ENCODE results near the gene CERS2. TPM values are rescaled to one million over a fixed set of nuclear protein-coding genes. Genes with fewer than 3 reads are reported as not detected.
A peak's percentile ranks its signal among the peaks of the same experiment; 100 is the strongest.

CERS2 gene
- total RNA-seq (100 to 1,000 TPM; 140 to 141 TPM), polyA plus RNA-seq (100 to 1,000 TPM; 106 to 133 TPM)
- long read RNA-seq, donor 1, transcript CERS2-205 (11 exons, 2,505 nt) = major isoform, 204 of 258 reads
- long read RNA-seq, donor 1, transcript CERS2-201 (11 exons, 2,544 nt) = minor isoform, 11 of 258 reads
- long read RNA-seq, donor 1, partial matches to known transcripts = 22 of 258 reads
- long read RNA-seq, donor 1, other reads (novel, unspliced or antisense) = 20 of 258 reads
- long read RNA-seq, donor 2, transcript CERS2-205 (11 exons, 2,505 nt) = major isoform, 74 of 98 reads
- long read RNA-seq, donor 2, partial matches to known transcripts = 6 of 98 reads
- long read RNA-seq, donor 2, other reads (novel, unspliced or antisense) = 15 of 98 reads

GRCh38 chr1:150974580-150975478 is at the start of gene CERS2:
CERS2 (minus strand) TSS chr1:150974835; CDS start chr1:150969090, 5,745 bp downstream.
- no peaks in the 10 kb centered on the region for H3K36me3 ChIP-seq (ENCODE audit: control insufficient read depth in 1 of 2, insufficient read depth in 2 of 2, low read length in 1 of 2)
- H3K4me3 ChIP-seq (ENCODE audit: low read length in 2 of 2) = peak within 1 kb of the TSS; percentile 74 to 96
- intact Hi-C loops (cut with DNase I) = loop anchor here in 1 of 2 donors (5.0 to 10.0 kb wide), 4 partner anchors 32 to 410 kb away; partner anchors contain the start of genes ARNT, MINDY1, PRUNE1 and SETDB1
- no peaks in the 10 kb centered on the region for H3K9me3 ChIP-seq (ENCODE audit: control insufficient read depth, low read length)
- H3K27ac ChIP-seq (ENCODE audit: low read depth in 1 of 2, low read length in 2 of 2) = peak within 1 kb of the TSS; percentile 52 to 91
- 4 to 9% methylated on average over 43 to 106 of the region's 106 CpGs for WGBS, 2 donors
- no peaks in the 10 kb centered on the region for H3K4me1 ChIP-seq (ENCODE audit: control insufficient read depth in 1 of 2, insufficient read depth in 2 of 2, low read length in 2 of 2)
- ATAC-seq (ENCODE audit: low FRiP score) (peak; percentile 79), DNase-seq (peak; percentile 92 to 95)
- H3K27me3 ChIP-seq (ENCODE audit: control insufficient read depth in 1 of 2, insufficient read depth in 2 of 2, low read length in 1 of 2) = no peaks in the 10 kb centered on the region

- DNase-seq = no peak
- no peaks in the 10 kb centered on the region for H3K9me3 ChIP-seq (ENCODE audit: control insufficient read depth, low read length)
- H3K4me1 ChIP-seq (ENCODE audit: control insufficient read depth in 1 of 2, insufficient read depth in 2 of 2, low read length in 2 of 2) = peaks cover 0 to 2% of the 10 kb centered on the region in 2 donors
- H3K27ac ChIP-seq (ENCODE audit: low read depth in 1 of 2, low read length in 2 of 2) = no peak overlapping the region
- 0 to 9% methylated on average over 2 of the region's 2 CpGs for WGBS, 2 donors
- ATAC-seq (ENCODE audit: low FRiP score) = peak; percentile 27
- intact Hi-C loops (cut with DNase I) = no loop called here
- no peak overlapping the region for H3K4me3 ChIP-seq (ENCODE audit: low read length in 2 of 2)
- H3K36me3 ChIP-seq (ENCODE audit: control insufficient read depth in 1 of 2, insufficient read depth in 2 of 2, low read length in 1 of 2) = no peaks in the 10 kb centered on the region
- H3K27me3 ChIP-seq (ENCODE audit: control insufficient read depth in 1 of 2, insufficient read depth in 2 of 2, low read length in 1 of 2) = no peaks in the 10 kb centered on the region
Observed at GRCh38 chr1:151013518-151013917, 38.9 kb upstream of the CERS2 start.

GRCh38 chr1:151012684-151013471 is 38.2 kb upstream of the CERS2 start:
- no peak for ATAC-seq (ENCODE audit: low FRiP score)
- H3K27ac ChIP-seq (ENCODE audit: low read depth in 1 of 2, low read length in 2 of 2) = no peak overlapping the region
- intact Hi-C loops (cut with DNase I) = no loop called here
- H3K36me3 ChIP-seq (ENCODE audit: control insufficient read depth in 1 of 2, insufficient read depth in 2 of 2, low read length in 1 of 2) = no peaks in the 10 kb centered on the region
- DNase-seq = no peak
- no peaks in the 10 kb centered on the region for H3K27me3 ChIP-seq (ENCODE audit: control insufficient read depth in 1 of 2, insufficient read depth in 2 of 2, low read length in 1 of 2)
- 83 to 84% methylated on average over 14 of the region's 14 CpGs for WGBS, 2 donors
- peaks cover 0 to 2% of the 10 kb centered on the region in 2 donors for H3K4me1 ChIP-seq (ENCODE audit: control insufficient read depth in 1 of 2, insufficient read depth in 2 of 2, low read length in 2 of 2)
- no peak overlapping the region for H3K4me3 ChIP-seq (ENCODE audit: low read length in 2 of 2)
- H3K9me3 ChIP-seq (ENCODE audit: control insufficient read depth, low read length) = no peaks in the 10 kb centered on the region

- H3K27ac ChIP-seq (ENCODE audit: low read depth in 1 of 2, low read length in 2 of 2) = no peak overlapping the region
- H3K27me3 ChIP-seq (ENCODE audit: control insufficient read depth in 1 of 2, insufficient read depth in 2 of 2, low read length in 1 of 2) = no peaks in the 10 kb centered on the region
- DNase-seq (no peak), ATAC-seq (ENCODE audit: low FRiP score) (no peak)
- intact Hi-C loops (cut with DNase I) = no loop called here
- 75 to 77% methylated on average over 4 of the region's 4 CpGs for WGBS, 2 donors
- no peak overlapping the region for H3K4me3 ChIP-seq (ENCODE audit: low read length in 2 of 2)
- H3K9me3 ChIP-seq (ENCODE audit: control insufficient read depth, low read length) = no peaks in the 10 kb centered on the region
- H3K4me1 ChIP-seq (ENCODE audit: control insufficient read depth in 1 of 2, insufficient read depth in 2 of 2, low read length in 2 of 2) = peaks cover 0 to 2% of the 10 kb centered on the region in 2 donors
- H3K36me3 ChIP-seq (ENCODE audit: control insufficient read depth in 1 of 2, insufficient read depth in 2 of 2, low read length in 1 of 2) = no peaks in the 10 kb centered on the region
Observed at GRCh38 chr1:151011154-151011850, 36.7 kb upstream of the CERS2 start.

GRCh38 chr1:151010346-151010726 is 35.7 kb upstream of the CERS2 start:
- no peaks in the 10 kb centered on the region for H3K27me3 ChIP-seq (ENCODE audit: control insufficient read depth in 1 of 2, insufficient read depth in 2 of 2, low read length in 1 of 2)
- intact Hi-C loops (cut with DNase I) = no loop called here
- H3K36me3 ChIP-seq (ENCODE audit: control insufficient read depth in 1 of 2, insufficient read depth in 2 of 2, low read length in 1 of 2) = no peaks in the 10 kb centered on the region
- 88% methylated on average over 3 of the region's 3 CpGs for WGBS, 2 donors
- no peak overlapping the region for H3K4me3 ChIP-seq (ENCODE audit: low read length in 2 of 2)
- no peaks in the 10 kb centered on the region for H3K9me3 ChIP-seq (ENCODE audit: control insufficient read depth, low read length)
- peaks cover 0 to 4% of the 10 kb centered on the region in 2 donors for H3K4me1 ChIP-seq (ENCODE audit: control insufficient read depth in 1 of 2, insufficient read depth in 2 of 2, low read length in 2 of 2)
- ATAC-seq (ENCODE audit: low FRiP score) (no peak), DNase-seq (no peak)
- H3K27ac ChIP-seq (ENCODE audit: low read depth in 1 of 2, low read length in 2 of 2) = no peak overlapping the region

- Histone ChIP-seq H3K36me3 (ENCODE audit: control insufficient read depth in 1 of 2, insufficient read depth in 2 of 2, low read length in 1 of 2) (no peaks in the 10 kb centered on the region), H3K9me3 (ENCODE audit: control insufficient read depth, low read length) (no peaks in the 10 kb centered on the region), H3K4me1 (ENCODE audit: control insufficient read depth in 1 of 2, insufficient read depth in 2 of 2, low read length in 2 of 2) (peaks cover 0 to 4% of the 10 kb centered on the region in 2 donors), H3K4me3 (ENCODE audit: low read length in 2 of 2) (no peak overlapping the region), H3K27me3 (ENCODE audit: control insufficient read depth in 1 of 2, insufficient read depth in 2 of 2, low read length in 1 of 2) (no peaks in the 10 kb centered on the region), H3K27ac (ENCODE audit: low read depth in 1 of 2, low read length in 2 of 2) (no peak overlapping the region)
- intact Hi-C loops (cut with DNase I) = loop anchor here in 1 of 2 donors (5.0 kb wide), 2 partner anchors 38 to 47 kb away; partner anchors contain the start of genes CDC42SE1 and CERS2
- DNase-seq = no peak
- ATAC-seq (ENCODE audit: low FRiP score) = no peak
- WGBS, 2 donors = 96 to 98% methylated on average over 8 of the region's 8 CpGs
Observed at GRCh38 chr1:151009674-151010345, 35.2 kb upstream of the CERS2 start.

- H3K36me3 ChIP-seq (ENCODE audit: control insufficient read depth in 1 of 2, insufficient read depth in 2 of 2, low read length in 1 of 2) = no peaks in the 10 kb centered on the region
- H3K9me3 ChIP-seq (ENCODE audit: control insufficient read depth, low read length) = no peaks in the 10 kb centered on the region
- peaks cover 0 to 4% of the 10 kb centered on the region in 2 donors for H3K4me1 ChIP-seq (ENCODE audit: control insufficient read depth in 1 of 2, insufficient read depth in 2 of 2, low read length in 2 of 2)
- no peaks in the 10 kb centered on the region for H3K27me3 ChIP-seq (ENCODE audit: control insufficient read depth in 1 of 2, insufficient read depth in 2 of 2, low read length in 1 of 2)
- WGBS, 2 donors = 24 to 30% methylated on average over 3 of the region's 3 CpGs
- intact Hi-C loops (cut with DNase I) = loop anchor here in 1 of 2 donors (5.0 kb wide), 2 partner anchors 37 to 48 kb away; partner anchors contain the start of genes CDC42SE1 and CERS2
- H3K4me3 ChIP-seq (ENCODE audit: low read length in 2 of 2) = peak overlapping the region; percentile 27 to 42
- no peak overlapping the region for H3K27ac ChIP-seq (ENCODE audit: low read depth in 1 of 2, low read length in 2 of 2)
- no peak for DNase-seq
- no peak for ATAC-seq (ENCODE audit: low FRiP score)
Observed at GRCh38 chr1:151009206-151009587, 34.6 kb upstream of the CERS2 start.

Data from aorta (tissue), 5 donors.